ENCODE data around the gene FOXK2.
A peak's percentile ranks its signal among the peaks of the same experiment; 100 is the strongest.
"Not testable (repeated sequence)": the region's sequence is repeated elsewhere in the genome, so short reads cannot be mapped to it uniquely, and the experiment has no call there.

The FOXK2 gene

GRCh38 chr17:82497483-82498405, 21.8 kb upstream of the FOXK2 start:
- Histone ChIP-seq H3K4me1 (ENCODE audit: control insufficient read depth, insufficient read depth, low read length) (peaks cover 32% of the 10 kb centered on the region), H3K27me3 (ENCODE audit: control insufficient read depth, insufficient read depth, low read length) (no peaks in the 10 kb centered on the region), H3K4me3 (ENCODE audit: low read length) (no peak overlapping the region), H3K9me3 (ENCODE audit: control insufficient read depth, low read length) (no peaks in the 10 kb centered on the region), H3K36me3 (ENCODE audit: control insufficient read depth, insufficient read depth, low read length) (no peaks in the 10 kb centered on the region), H3K9ac (ENCODE audit: low read length) (peak overlapping the region; percentile 51)

DNA sequence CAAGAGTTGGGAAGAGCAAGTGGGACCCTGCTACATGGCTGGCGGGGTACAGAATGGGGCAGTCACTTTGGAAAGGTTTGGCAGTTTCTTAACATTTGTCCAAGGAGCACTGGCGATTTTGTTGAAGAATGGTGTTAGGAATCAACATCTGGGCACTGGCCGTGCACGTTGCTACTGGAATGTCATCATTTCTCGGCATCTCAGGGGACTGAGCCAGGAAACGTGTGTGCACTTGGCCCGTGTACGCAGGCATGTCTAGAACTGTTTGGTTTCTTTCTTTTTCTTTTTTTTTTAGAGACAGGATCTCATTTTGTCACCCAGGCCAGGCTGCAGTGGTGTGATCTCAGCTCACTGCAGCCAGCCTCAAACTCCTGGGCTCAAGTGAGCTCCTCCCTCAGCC, 17.3 kb upstream of the FOXK2 start:
- Histone ChIP-seq H3K4me1 (ENCODE audit: control insufficient read depth, insufficient read depth, low read length) (no peaks in the 10 kb centered on the region), H3K36me3 (ENCODE audit: control insufficient read depth, insufficient read depth, low read length) (no peaks in the 10 kb centered on the region), H3K9me3 (ENCODE audit: control insufficient read depth, low read length) (no peaks in the 10 kb centered on the region), H3K9ac (ENCODE audit: low read length) (no peak overlapping the region), H3K27me3 (ENCODE audit: control insufficient read depth, insufficient read depth, low read length) (no peaks in the 10 kb centered on the region), H3K4me3 (ENCODE audit: low read length) (no peak overlapping the region)

- Histone ChIP-seq H3K4me3 (ENCODE audit: low read length) (no peak overlapping the region), H3K9me3 (ENCODE audit: control insufficient read depth, low read length) (no peaks in the 10 kb centered on the region), H3K9ac (ENCODE audit: low read length) (no peak overlapping the region), H3K27me3 (ENCODE audit: control insufficient read depth, insufficient read depth, low read length) (no peaks in the 10 kb centered on the region), H3K4me1 (ENCODE audit: control insufficient read depth, insufficient read depth, low read length) (no peaks in the 10 kb centered on the region), H3K36me3 (ENCODE audit: control insufficient read depth, insufficient read depth, low read length) (no peaks in the 10 kb centered on the region)
These were observed 16.3 kb upstream of the FOXK2 start for GRCh38 chr17:82503094-82503727.

DNA sequence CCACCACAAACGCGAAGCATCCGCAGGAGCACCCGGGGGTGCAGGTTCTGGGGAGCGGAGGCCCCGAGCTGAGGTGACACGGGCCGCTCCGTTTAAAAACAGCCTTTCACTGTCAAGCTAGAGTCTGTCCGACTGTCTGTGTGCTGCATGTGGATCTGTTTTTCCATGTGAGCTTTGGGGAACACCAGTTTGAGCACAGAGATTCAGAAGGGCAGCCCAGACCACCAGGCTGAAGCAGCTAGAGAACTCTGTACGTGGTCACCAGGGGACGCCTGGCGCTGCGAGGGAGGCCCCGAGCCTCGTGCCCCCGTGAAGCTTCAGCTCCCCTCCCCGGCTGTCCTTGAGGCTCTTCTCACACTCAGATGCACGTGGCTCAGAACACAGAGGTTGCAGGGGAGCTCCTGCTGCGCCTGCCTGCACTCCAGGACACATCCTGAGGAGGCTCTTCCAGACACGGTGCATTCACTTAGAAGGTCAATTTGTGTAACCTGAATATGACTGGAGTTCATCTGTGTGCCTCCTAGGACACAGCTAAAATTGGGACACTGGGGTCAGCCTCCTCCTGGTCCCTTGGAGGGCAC, 15.7 kb upstream of the FOXK2 start:
- Histone ChIP-seq H3K4me3 (ENCODE audit: low read length) (no peak overlapping the region), H3K9me3 (ENCODE audit: control insufficient read depth, low read length) (no peaks in the 10 kb centered on the region), H3K27me3 (ENCODE audit: control insufficient read depth, insufficient read depth, low read length) (no peaks in the 10 kb centered on the region), H3K9ac (ENCODE audit: low read length) (no peak overlapping the region), H3K36me3 (ENCODE audit: control insufficient read depth, insufficient read depth, low read length) (no peaks in the 10 kb centered on the region), H3K4me1 (ENCODE audit: control insufficient read depth, insufficient read depth, low read length) (no peaks in the 10 kb centered on the region)

- H3K9me3 ChIP-seq (ENCODE audit: control insufficient read depth, low read length): no peaks in the 10 kb centered on the region
- no peaks in the 10 kb centered on the region for H3K36me3 ChIP-seq (ENCODE audit: control insufficient read depth, insufficient read depth, low read length)
- H3K27me3 ChIP-seq (ENCODE audit: control insufficient read depth, insufficient read depth, low read length): no peaks in the 10 kb centered on the region
- no peak overlapping the region for H3K4me3 ChIP-seq (ENCODE audit: low read length)
- no peaks in the 10 kb centered on the region for H3K4me1 ChIP-seq (ENCODE audit: control insufficient read depth, insufficient read depth, low read length)
- H3K9ac ChIP-seq (ENCODE audit: low read length): no peak overlapping the region
These were observed 14.2 kb upstream of the FOXK2 start for GRCh38 chr17:82505296-82505695.

DNA sequence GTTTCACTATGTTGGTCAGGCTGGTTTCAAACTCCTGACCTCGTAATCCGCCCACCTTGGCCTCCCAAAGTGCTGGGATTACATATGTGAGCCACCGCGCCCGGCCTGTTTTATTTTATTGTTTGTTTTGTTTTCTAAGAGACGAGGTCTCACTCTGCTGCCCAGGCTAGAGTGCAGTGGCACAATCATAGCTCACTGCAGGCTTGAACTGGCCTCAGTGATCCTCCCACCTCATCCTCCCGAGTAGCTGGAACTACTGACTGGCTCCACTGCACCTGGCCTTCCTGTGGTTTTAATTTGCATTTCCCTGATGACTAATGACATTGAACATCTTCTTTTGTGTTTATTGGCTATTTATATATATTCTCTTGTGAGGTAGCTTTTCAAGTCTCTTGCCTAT, 13.1 kb upstream of the FOXK2 start:
- not testable (repeated sequence) for H3K4me3 ChIP-seq (ENCODE audit: low read length); H3K4me1 ChIP-seq (ENCODE audit: control insufficient read depth, insufficient read depth, low read length); H3K9ac ChIP-seq (ENCODE audit: low read length); H3K36me3 ChIP-seq (ENCODE audit: control insufficient read depth, insufficient read depth, low read length); H3K27me3 ChIP-seq (ENCODE audit: control insufficient read depth, insufficient read depth, low read length); H3K9me3 ChIP-seq (ENCODE audit: control insufficient read depth, low read length)

GRCh38 chr17:82507631-82508175, 11.8 kb upstream of the FOXK2 start:
- Histone ChIP-seq H3K9me3 (ENCODE audit: control insufficient read depth, low read length) (no peaks in the 10 kb centered on the region), H3K4me1 (ENCODE audit: control insufficient read depth, insufficient read depth, low read length) (no peaks in the 10 kb centered on the region), H3K4me3 (ENCODE audit: low read length) (no peak overlapping the region), H3K36me3 (ENCODE audit: control insufficient read depth, insufficient read depth, low read length) (no peaks in the 10 kb centered on the region), H3K9ac (ENCODE audit: low read length) (no peak overlapping the region), H3K27me3 (ENCODE audit: control insufficient read depth, insufficient read depth, low read length) (no peaks in the 10 kb centered on the region)

DNA sequence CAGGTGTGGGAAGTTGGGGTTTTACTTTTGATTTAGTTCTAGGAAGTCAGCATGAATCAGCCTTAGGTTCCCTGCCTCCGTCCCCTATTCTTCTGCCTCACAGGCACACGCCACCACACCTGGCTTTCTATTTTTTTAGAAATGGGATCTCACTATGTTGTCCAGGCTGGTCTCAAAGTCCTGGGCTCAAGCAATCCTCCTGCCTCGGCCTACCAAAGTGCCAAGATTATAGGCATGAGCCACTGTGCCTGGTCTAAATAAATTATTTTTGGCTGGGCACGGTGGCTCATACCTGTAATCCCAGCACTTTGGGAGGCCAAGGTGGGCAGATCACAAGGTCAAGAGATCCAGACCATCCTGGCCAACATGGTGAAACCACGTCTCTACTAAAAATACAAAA, 7.9 kb upstream of the FOXK2 start:
- H3K9me3 ChIP-seq (ENCODE audit: control insufficient read depth, low read length); H3K4me1 ChIP-seq (ENCODE audit: control insufficient read depth, insufficient read depth, low read length); H3K36me3 ChIP-seq (ENCODE audit: control insufficient read depth, insufficient read depth, low read length); H3K27me3 ChIP-seq (ENCODE audit: control insufficient read depth, insufficient read depth, low read length); H3K4me3 ChIP-seq (ENCODE audit: low read length); H3K9ac ChIP-seq (ENCODE audit: low read length): not testable (repeated sequence)

DNA sequence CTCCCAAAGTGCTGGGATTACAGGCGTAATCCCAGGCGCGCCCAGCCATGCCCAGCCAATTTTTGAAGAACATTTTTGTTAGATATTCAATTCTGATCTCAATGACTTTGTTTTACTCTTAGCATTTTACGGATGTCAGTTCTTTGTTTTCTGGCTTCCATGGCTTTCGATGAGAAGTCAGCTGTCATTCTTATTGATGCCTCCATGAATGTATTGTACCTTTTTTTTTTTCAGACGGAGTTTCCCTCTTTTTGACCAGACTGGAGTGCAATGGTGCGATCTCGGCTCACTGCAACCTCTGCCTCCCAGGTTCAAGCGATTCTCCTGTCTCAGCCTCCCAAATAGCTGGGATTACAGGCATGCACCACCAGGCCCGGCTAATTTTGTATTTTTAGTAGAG, 5.7 kb upstream of the FOXK2 start:
- not testable (repeated sequence) for H3K4me3 ChIP-seq (ENCODE audit: low read length); H3K27me3 ChIP-seq (ENCODE audit: control insufficient read depth, insufficient read depth, low read length); H3K9ac ChIP-seq (ENCODE audit: low read length); H3K9me3 ChIP-seq (ENCODE audit: control insufficient read depth, low read length); H3K36me3 ChIP-seq (ENCODE audit: control insufficient read depth, insufficient read depth, low read length); H3K4me1 ChIP-seq (ENCODE audit: control insufficient read depth, insufficient read depth, low read length)

GRCh38 chr17:82517230-82517865, 2.2 kb upstream of the FOXK2 start:
- Histone ChIP-seq H3K27me3 (ENCODE audit: control insufficient read depth, insufficient read depth, low read length) (no peaks in the 10 kb centered on the region), H3K4me1 (ENCODE audit: control insufficient read depth, insufficient read depth, low read length) (peaks cover 8% of the 10 kb centered on the region), H3K4me3 (ENCODE audit: low read length) (no peak overlapping the region), H3K36me3 (ENCODE audit: control insufficient read depth, insufficient read depth, low read length) (no peaks in the 10 kb centered on the region), H3K9ac (ENCODE audit: low read length) (no peak overlapping the region), H3K9me3 (ENCODE audit: control insufficient read depth, low read length) (no peaks in the 10 kb centered on the region)

DNA sequence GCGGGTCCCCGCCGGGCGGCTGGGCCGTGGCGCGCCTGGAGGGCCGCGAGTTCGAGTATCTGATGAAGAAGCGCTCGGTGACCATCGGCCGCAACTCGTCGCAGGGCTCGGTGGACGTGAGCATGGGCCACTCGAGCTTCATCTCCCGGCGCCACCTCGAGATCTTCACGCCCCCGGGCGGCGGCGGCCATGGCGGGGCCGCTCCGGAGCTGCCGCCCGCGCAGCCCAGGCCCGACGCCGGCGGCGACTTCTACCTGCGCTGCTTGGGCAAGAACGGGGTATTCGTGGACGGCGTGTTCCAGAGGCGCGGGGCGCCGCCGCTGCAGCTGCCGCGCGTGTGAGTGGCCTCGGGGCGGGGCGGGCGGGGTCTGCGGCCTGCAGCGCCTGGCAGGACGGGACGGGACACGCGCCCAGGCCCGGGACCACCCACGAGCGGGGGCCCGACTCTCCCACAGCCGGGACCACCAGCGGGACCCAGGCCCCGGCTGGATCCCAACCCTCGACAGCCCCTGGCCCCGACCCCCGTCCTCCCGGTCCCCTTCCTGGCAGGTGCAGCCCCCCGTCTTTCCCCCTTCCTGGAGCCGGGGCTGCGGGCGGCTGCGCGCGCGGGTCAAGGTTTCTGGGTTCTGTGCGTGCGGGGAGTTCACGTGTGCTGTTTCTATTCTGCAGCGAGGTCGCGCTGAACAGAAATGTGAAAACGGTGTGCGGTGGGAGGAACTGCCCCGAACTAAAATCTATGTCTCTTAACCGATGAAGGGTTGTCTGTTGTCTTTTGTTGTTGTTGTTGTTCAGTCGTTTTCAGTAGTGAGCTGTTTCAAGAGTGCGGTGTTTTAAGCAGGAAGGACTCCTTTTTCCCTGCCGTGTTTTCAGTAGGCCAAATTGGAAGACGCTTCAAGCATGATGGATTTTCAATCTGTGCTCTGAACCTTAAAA, 705 bp downstream of the FOXK2 start:
- no peaks in the 10 kb centered on the region for H3K36me3 ChIP-seq (ENCODE audit: control insufficient read depth, insufficient read depth, low read length)
- peak overlapping the region; percentile 64 for H3K9ac ChIP-seq (ENCODE audit: low read length)
- H3K27me3 ChIP-seq (ENCODE audit: control insufficient read depth, insufficient read depth, low read length): no peaks in the 10 kb centered on the region
- peaks cover 15% of the 10 kb centered on the region for H3K4me1 ChIP-seq (ENCODE audit: control insufficient read depth, insufficient read depth, low read length)
- H3K9me3 ChIP-seq (ENCODE audit: control insufficient read depth, low read length): no peaks in the 10 kb centered on the region
- H3K4me3 ChIP-seq (ENCODE audit: low read length): peak overlapping the region; percentile 23

Data from mucosa of stomach (tissue), 1 donor.